ENCODE data around the gene ZDHHC20. TPM values are rescaled to one million over a fixed set of nuclear protein-coding genes. Genes with fewer than 3 reads are reported as not detected.

Gene ZDHHC20
- total RNA-seq, 1 donor from 2014 or later = 54.8 TPM

GRCh38 chr13:21328201-21328600 lies 130.9 kb downstream of the ZDHHC20 start:
- no peak for TF ChIP-seq CTCF (IDR thresholded peaks at IDR 0.05; ENCODE audit: insufficient read depth, low read length, severe bottlenecking)
- Histone ChIP-seq H3K36me3 (ENCODE audit: control insufficient read depth, insufficient read depth, low read length) (no peaks in the 10 kb centered on the region), H3K4me3 (ENCODE audit: low read depth, low read length) (no peak overlapping the region), H3K27me3 (ENCODE audit: control insufficient read depth, insufficient read depth, low read length) (no peaks in the 10 kb centered on the region)
- no peak for DNase-seq (ENCODE audit: low read depth)
- FAIRE-seq = peak; percentile 66

- Histone ChIP-seq H3K36me3 (ENCODE audit: control insufficient read depth, insufficient read depth, low read length) (no peaks in the 10 kb centered on the region), H3K4me3 (ENCODE audit: low read depth, low read length) (peak overlapping the region; percentile 48), H3K27me3 (ENCODE audit: control insufficient read depth, insufficient read depth, low read length) (no peaks in the 10 kb centered on the region)
- TF ChIP-seq CTCF (IDR thresholded peaks at IDR 0.05; ENCODE audit: insufficient read depth, low read length, severe bottlenecking) = no peak
- FAIRE-seq (no peak), DNase-seq (ENCODE audit: low read depth) (peak; percentile 57)
Observed at GRCh38 chr13:21326155-21327031, 132.7 kb downstream of the ZDHHC20 start.

GRCh38 chr13:21324803-21325202 lies 134.3 kb downstream of the ZDHHC20 start:
- FAIRE-seq (peak; percentile 62), DNase-seq (ENCODE audit: low read depth) (no peak)
- Histone ChIP-seq H3K4me3 (ENCODE audit: low read depth, low read length) (no peak overlapping the region), H3K27me3 (ENCODE audit: control insufficient read depth, insufficient read depth, low read length) (no peaks in the 10 kb centered on the region), H3K36me3 (ENCODE audit: control insufficient read depth, insufficient read depth, low read length) (no peaks in the 10 kb centered on the region)
- no peak for TF ChIP-seq CTCF (IDR thresholded peaks at IDR 0.05; ENCODE audit: insufficient read depth, low read length, severe bottlenecking)

GRCh38 chr13:21322988-21323387 lies 136.1 kb downstream of the ZDHHC20 start:
- Histone ChIP-seq H3K4me3 (ENCODE audit: low read depth, low read length) (no peak overlapping the region), H3K36me3 (ENCODE audit: control insufficient read depth, insufficient read depth, low read length) (no peaks in the 10 kb centered on the region), H3K27me3 (ENCODE audit: control insufficient read depth, insufficient read depth, low read length) (no peaks in the 10 kb centered on the region)
- TF ChIP-seq CTCF (IDR thresholded peaks at IDR 0.05; ENCODE audit: insufficient read depth, low read length, severe bottlenecking) = no peak
- no peak for FAIRE-seq
- DNase-seq (ENCODE audit: low read depth) = no peak

Other genes starting within 250 kb of the ZDHHC20 start
- gene MICU2, start 144.9 kb upstream of the ZDHHC20 start, total RNA-seq = 41.9 and 43.4 TPM in 2 replicates
- under 0.01 and 0.79 TPM in 2 replicates for gene FGF9, start 211.8 kb upstream of the ZDHHC20 start, total RNA-seq

All from bronchial epithelial cell (primary cell).